NCI-H2196 (cell line): ENCODE data around the gene PRSS56.
"Not testable (repeated sequence)": the region's sequence is repeated elsewhere in the genome, so short reads cannot be mapped to it uniquely, and the experiment has no call there.

Source experiments
- DNase-seq: peaks from one replicate; lab custom pipeline; 2025; ENCODE audit not compliant: unreplicated experiment; lab: John Stamatoyannopoulos, UW

Gene PRSS56

GRCh38 chr2:232569541-232569940 lies 49.4 kb downstream of the PRSS56 start:
- DNase-seq, result no peak

GRCh38 chr2:232570481-232570880 lies 50.3 kb downstream of the PRSS56 start:
- DNase-seq, result not testable (repeated sequence)

DNA sequence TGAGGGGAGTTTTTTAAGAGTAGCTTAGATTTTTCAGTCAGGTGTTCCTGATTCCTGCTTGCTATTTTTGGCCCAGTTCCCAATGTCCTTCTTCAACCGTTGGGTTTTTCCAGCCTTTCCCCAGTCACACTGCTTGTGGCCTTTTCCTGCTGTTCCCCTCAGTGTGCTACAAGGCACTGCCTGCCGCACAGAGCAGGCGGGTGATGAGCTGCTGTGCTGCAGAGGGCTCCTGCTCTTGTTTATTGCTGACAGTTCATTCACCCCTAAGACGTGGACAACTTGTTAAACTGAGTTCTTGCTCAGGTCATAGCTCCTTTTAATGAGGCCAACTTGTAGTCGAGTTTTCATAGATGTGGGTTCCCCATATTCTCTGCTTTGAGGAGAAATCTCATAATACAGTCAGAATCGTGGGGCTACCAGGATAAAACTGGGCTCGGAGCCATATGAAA lies 50.9 kb downstream of the PRSS56 start:
- DNase-seq, result no peak

- no peak for DNase-seq
Observed at GRCh38 chr2:232573042-232573441, 52.9 kb downstream of the PRSS56 start.

- no peak for DNase-seq
Observed at GRCh38 chr2:232573771-232574435, 53.7 kb downstream of the PRSS56 start.

- no peak for DNase-seq
Observed at GRCh38 chr2:232574674-232575403, 54.7 kb downstream of the PRSS56 start.
